Duodenal mucosa (tissue), 2 donors: ENCODE data around the gene TMEM63A.
"Not testable (repeated sequence)": the region's sequence is repeated elsewhere in the genome, so short reads cannot be mapped to it uniquely, and the experiment has no call there.

Source experiments
- H3K27ac ChIP-seq: one replicate; pipeline ENCODE4 v1.7.0; 2013; ENCODE audit warnings: low read depth, low read length
- H3K27me3 ChIP-seq, 2 donors: one replicate each; pipeline ENCODE4 v1.7.0; 2013; ENCODE audit warnings: low read length in 2 of 2, control low read depth in 1 of 2; ENCODE audit not compliant: insufficient read depth in 2 of 2, control insufficient read depth in 1 of 2
- H3K36me3 ChIP-seq, 2 donors: one replicate each; pipeline ENCODE4 v1.7.0; 2013; ENCODE audit warnings: low read length in 2 of 2, control low read depth in 1 of 2; ENCODE audit not compliant: insufficient read depth in 2 of 2, control insufficient read depth in 1 of 2
- H3K4me1 ChIP-seq, 2 donors: one replicate each; pipeline ENCODE4 v1.7.0; 2013; ENCODE audit warnings: low read length in 2 of 2, control low read depth in 1 of 2; ENCODE audit not compliant: insufficient read depth in 2 of 2, control insufficient read depth in 1 of 2
- H3K4me3 ChIP-seq, 2 donors: one replicate each; pipeline ENCODE4 v1.7.0; 2013; ENCODE audit warnings: low read length in 2 of 2, low read depth in 1 of 2
- H3K9ac ChIP-seq, 2 donors: one replicate each; pipeline ENCODE4 v1.7.0; 2013; ENCODE audit warnings: low read length in 2 of 2, low read depth in 1 of 2
- H3K9me3 ChIP-seq, 2 donors: one replicate each; pipeline ENCODE4 v1.7.0; 2013; ENCODE audit warnings: low read length in 2 of 2, control low read depth in 1 of 2; ENCODE audit not compliant: control insufficient read depth in 1 of 2

TMEM63A gene

GRCh38 chr1:225822655-225823403 lies 59.4 kb downstream of the TMEM63A start:
- Histone ChIP-seq H3K4me3 (no peak overlapping the region), H3K27ac (no peak overlapping the region), H3K36me3 (peaks cover 0 to 3% of the 10 kb centered on the region in 2 donors), H3K9me3 (no peaks in the 10 kb centered on the region), H3K27me3 (no peaks in the 10 kb centered on the region), H3K9ac (no peak overlapping the region), H3K4me1 (peaks cover 41 to 51% of the 10 kb centered on the region in 2 donors)

- Histone ChIP-seq H3K27me3 (no peaks in the 10 kb centered on the region), H3K36me3 (peaks cover 0 to 3% of the 10 kb centered on the region in 2 donors), H3K27ac (no peak overlapping the region), H3K4me3 (no peak overlapping the region), H3K9ac (no peak overlapping the region), H3K9me3 (no peaks in the 10 kb centered on the region), H3K4me1 (peaks cover 40 to 45% of the 10 kb centered on the region in 2 donors)
These were observed 61.6 kb downstream of the TMEM63A start for GRCh38 chr1:225820522-225821120.

- H3K27me3 ChIP-seq = no peaks in the 10 kb centered on the region
- H3K9ac ChIP-seq = no peak overlapping the region
- H3K9me3 ChIP-seq = no peaks in the 10 kb centered on the region
- H3K4me1 ChIP-seq = peaks cover 32 to 42% of the 10 kb centered on the region in 2 donors
- H3K27ac ChIP-seq = no peak overlapping the region
- no peak overlapping the region for H3K4me3 ChIP-seq
- H3K36me3 ChIP-seq = peaks cover 0 to 3% of the 10 kb centered on the region in 2 donors
These were observed 62.6 kb downstream of the TMEM63A start for GRCh38 chr1:225819346-225820192.

GRCh38 chr1:225818229-225818628 lies 64.0 kb downstream of the TMEM63A start:
- Histone ChIP-seq H3K27me3 (no peaks in the 10 kb centered on the region), H3K9me3 (no peaks in the 10 kb centered on the region), H3K4me1 (peaks cover 40 to 44% of the 10 kb centered on the region in 2 donors), H3K36me3 (peaks cover 0 to 3% of the 10 kb centered on the region in 2 donors), H3K27ac (peak overlapping the region; percentile 26), H3K4me3 (no peak overlapping the region), H3K9ac (no peak overlapping the region)

- Histone ChIP-seq H3K27ac (peak overlapping the region; percentile 82), H3K27me3 (no peaks in the 10 kb centered on the region), H3K36me3 (peaks cover 0 to 1% of the 10 kb centered on the region in 2 donors), H3K4me1 (peaks cover 46 to 50% of the 10 kb centered on the region in 2 donors), H3K4me3 (peak overlapping the region in 1 of 2 donors; percentile 40), H3K9ac (peak overlapping the region; percentile 40 to 73), H3K9me3 (no peaks in the 10 kb centered on the region)
These were observed 64.5 kb downstream of the TMEM63A start for GRCh38 chr1:225817611-225818061.

GRCh38 chr1:225816643-225817538 lies 65.3 kb downstream of the TMEM63A start:
- H3K4me1 ChIP-seq = peaks cover 53 to 58% of the 10 kb centered on the region in 2 donors

GRCh38 chr1:225815526-225816178 lies 66.5 kb downstream of the TMEM63A start:
- Histone ChIP-seq H3K27ac (no peak overlapping the region), H3K36me3 (no peaks in the 10 kb centered on the region), H3K9ac (no peak overlapping the region), H3K9me3 (no peaks in the 10 kb centered on the region), H3K4me3 (no peak overlapping the region), H3K4me1 (peaks cover 61 to 70% of the 10 kb centered on the region in 2 donors), H3K27me3 (no peaks in the 10 kb centered on the region)

More at GRCh38 chr1:225816643-225817538, 65.3 kb downstream of the TMEM63A start:
- Histone ChIP-seq H3K27me3 (no peaks in the 10 kb centered on the region), H3K9me3 (no peaks in the 10 kb centered on the region), H3K36me3 (no peaks in the 10 kb centered on the region), H3K27ac (peak overlapping the region; percentile 82), H3K9ac (peak overlapping the region; percentile 40 to 73), H3K4me3 (peak overlapping the region in 1 of 2 donors; percentile 40)

- H3K27ac ChIP-seq = not testable (repeated sequence)
These were observed 67.1 kb downstream of the TMEM63A start for GRCh38 chr1:225815090-225815489.

GRCh38 chr1:225814381-225814780 lies 67.8 kb downstream of the TMEM63A start:
- no peaks in the 10 kb centered on the region for H3K9me3 ChIP-seq
- H3K36me3 ChIP-seq = no peaks in the 10 kb centered on the region
- no peaks in the 10 kb centered on the region for H3K27me3 ChIP-seq
- H3K4me1 ChIP-seq = peaks cover 64 to 69% of the 10 kb centered on the region in 2 donors
- no peak overlapping the region for H3K27ac ChIP-seq
- H3K4me3 ChIP-seq = no peak overlapping the region
- no peak overlapping the region for H3K9ac ChIP-seq

More at GRCh38 chr1:225815090-225815489, 67.1 kb downstream of the TMEM63A start:
- H3K36me3 ChIP-seq, H3K4me3 ChIP-seq, H3K9me3 ChIP-seq, H3K9ac ChIP-seq, H3K27me3 ChIP-seq: not testable (repeated sequence)
- peaks cover 61 to 70% of the 10 kb centered on the region in 2 donors for H3K4me1 ChIP-seq
